ENCODE data around the gene ELF1.
"Not testable (repeated sequence)": the region's sequence is repeated elsewhere in the genome, so short reads cannot be mapped to it uniquely, and the experiment has no call there.

Gene ELF1

DNA sequence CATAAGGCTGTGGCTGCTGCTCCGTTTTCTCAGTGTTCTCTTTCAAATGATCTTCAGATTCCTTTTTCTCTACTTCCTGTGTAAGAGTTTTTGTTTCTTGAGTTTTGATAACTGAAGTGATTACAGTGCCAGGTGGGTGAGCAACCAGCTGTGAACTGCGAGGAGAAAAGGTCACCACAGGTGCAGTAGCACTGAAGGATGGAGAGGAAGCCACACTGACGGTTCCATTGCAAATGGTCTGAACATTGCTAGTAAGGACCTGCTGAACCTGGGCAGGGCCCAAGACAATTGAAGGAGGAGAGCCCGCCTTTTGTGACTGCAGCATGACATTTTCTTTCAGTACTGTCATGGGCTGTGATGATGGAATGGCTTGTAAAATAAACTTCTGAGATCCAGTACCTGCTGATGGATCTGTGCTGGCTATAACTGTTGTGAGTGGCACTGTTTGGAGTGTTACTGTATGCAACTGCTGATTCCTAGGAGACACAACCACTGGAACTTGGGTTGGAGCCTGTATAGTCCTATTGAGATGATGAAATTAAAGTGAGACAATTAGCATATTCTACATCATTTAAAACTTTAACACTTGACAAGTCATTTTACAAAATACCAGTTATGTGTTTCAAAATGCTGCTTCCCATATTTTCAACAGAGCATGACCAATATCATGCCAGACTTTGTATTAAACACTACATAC, 85.5 kb downstream of the ELF1 start:
- no peak overlapping the region for H3K4me3 ChIP-seq (ENCODE audit: low read length)
- no peak for DNase-seq (ENCODE audit: low read depth)
- TF ChIP-seq, protein P1, sequence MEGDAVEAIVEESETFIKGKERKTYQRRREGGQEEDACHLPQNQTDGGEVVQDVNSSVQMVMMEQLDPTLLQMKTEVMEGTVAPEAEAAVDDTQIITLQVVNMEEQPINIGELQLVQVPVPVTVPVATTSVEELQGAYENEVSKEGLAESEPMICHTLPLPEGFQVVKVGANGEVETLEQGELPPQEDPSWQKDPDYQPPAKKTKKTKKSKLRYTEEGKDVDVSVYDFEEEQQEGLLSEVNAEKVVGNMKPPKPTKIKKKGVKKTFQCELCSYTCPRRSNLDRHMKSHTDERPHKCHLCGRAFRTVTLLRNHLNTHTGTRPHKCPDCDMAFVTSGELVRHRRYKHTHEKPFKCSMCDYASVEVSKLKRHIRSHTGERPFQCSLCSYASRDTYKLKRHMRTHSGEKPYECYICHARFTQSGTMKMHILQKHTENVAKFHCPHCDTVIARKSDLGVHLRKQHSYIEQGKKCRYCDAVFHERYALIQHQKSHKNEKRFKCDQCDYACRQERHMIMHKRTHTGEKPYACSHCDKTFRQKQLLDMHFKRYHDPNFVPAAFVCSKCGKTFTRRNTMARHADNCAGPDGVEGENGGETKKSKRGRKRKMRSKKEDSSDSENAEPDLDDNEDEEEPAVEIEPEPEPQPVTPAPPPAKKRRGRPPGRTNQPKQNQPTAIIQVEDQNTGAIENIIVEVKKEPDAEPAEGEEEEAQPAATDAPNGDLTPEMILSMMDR (conservative IDR thresholded peaks at IDR 0.05; ENCODE audit: low read length) = no peak

DNA sequence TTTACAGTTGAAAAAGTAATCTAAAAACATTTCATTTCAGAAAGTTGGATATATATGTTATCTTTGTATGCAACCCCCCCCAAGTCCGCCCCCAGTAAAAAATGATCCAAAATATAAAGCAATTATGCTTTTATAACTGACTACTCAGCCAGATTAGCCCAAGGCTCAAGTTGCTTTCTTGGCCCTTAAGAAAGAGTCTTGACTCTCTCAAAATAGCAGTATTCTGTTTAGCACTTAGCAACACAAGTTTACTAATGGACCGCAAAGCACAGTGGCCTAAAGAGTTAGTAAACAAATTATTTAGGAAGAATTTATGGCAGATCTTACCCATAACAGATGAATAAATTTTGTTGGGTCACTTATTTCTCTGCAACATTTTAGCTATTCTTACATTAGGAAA, 86.9 kb downstream of the ELF1 start:
- no peak for DNase-seq (ENCODE audit: low read depth)
- TF ChIP-seq, protein P1 (conservative IDR thresholded peaks at IDR 0.05; ENCODE audit: low read length) = no peak
- H3K4me3 ChIP-seq (ENCODE audit: low read length) = no peak overlapping the region

DNA sequence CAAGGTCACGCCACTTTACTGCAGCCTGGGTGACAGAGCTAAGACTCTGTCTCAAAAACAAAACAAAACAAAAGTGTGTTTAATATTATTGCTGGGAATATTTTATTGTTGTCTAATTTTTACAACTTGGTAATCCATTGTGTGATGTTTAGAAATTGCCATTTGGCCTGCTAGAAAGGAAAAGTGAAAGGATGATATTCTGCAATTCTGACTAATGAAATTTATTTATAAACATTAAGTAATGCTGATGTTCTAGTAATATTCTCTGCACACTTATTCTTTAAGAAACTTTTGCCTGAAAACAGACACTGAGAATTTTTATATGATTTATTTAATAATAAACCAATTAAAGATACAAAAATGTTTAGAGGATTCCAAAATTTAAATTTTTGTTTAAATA, 87.4 kb downstream of the ELF1 start:
- no peak for DNase-seq (ENCODE audit: low read depth)
- no peak overlapping the region for H3K4me3 ChIP-seq (ENCODE audit: low read length)
- TF ChIP-seq, protein P1 (conservative IDR thresholded peaks at IDR 0.05; ENCODE audit: low read length) = no peak

DNA sequence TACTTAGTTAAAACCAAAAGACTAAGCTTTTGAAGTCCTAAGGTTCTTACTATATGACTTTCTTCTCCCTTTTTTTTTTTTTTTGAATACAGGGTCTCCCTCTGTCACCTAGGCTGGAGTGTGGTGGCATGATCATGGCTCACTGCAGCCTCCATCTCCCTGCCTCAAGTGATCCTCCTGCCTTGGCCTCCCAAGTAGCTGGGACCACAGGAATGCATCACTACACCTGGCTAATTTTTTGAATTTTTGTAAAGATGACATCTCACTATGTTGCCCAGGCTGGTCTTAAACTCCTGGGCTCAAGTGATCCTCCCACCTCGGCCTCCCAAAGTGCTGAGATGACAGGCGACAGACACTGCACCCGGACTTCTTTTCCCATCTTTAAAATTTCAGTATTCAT, 89.2 kb downstream of the ELF1 start:
- DNase-seq (ENCODE audit: low read depth); H3K4me3 ChIP-seq (ENCODE audit: low read length): not testable (repeated sequence)

DNA sequence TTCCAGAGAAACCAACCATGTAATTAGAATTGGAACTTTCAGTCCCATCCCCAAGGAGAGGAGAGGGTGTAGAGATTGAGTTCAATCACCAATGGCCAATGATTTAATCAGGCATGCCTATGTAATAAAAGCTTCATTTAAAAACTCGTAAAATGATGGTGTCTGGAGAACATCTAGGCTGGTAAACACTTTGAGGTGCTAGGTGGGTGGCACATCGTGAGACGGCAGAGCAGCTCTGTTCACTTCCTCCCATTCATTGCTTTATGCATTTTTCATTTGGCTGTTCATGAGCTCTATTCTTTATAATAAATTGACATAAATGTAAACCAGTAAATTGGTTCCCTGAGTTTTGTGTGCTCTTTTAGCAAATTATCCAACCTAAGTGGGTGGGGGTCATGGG, 90.1 kb downstream of the ELF1 start:
- TF ChIP-seq, protein P1 (conservative IDR thresholded peaks at IDR 0.05; ENCODE audit: low read length) = no peak
- no peak for DNase-seq (ENCODE audit: low read depth)
- no peak overlapping the region for H3K4me3 ChIP-seq (ENCODE audit: low read length)

DNA sequence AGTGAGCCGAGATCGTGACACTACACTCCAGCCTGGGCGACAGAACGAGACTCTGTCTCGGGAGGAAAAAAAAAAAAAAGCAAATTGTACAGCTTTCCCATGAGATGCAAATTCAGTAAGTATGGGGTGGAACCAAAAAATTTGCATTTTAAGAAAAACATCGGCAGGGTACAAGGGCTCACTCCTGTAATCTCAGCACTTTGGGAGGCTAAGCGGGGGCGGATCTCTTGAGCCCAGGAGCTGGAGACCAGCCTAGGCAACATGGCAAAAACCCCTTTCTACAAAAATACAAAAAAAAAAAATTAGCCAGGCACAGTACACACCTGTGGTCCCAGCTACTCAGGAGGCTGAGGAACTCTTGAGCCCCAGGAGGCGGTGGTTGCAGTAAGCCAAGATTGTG, 91.2 kb downstream of the ELF1 start:
- DNase-seq (ENCODE audit: low read depth) = no peak
- TF ChIP-seq, protein P1 (conservative IDR thresholded peaks at IDR 0.05; ENCODE audit: low read length) = no peak
- H3K4me3 ChIP-seq (ENCODE audit: low read length) = no peak overlapping the region

DNA sequence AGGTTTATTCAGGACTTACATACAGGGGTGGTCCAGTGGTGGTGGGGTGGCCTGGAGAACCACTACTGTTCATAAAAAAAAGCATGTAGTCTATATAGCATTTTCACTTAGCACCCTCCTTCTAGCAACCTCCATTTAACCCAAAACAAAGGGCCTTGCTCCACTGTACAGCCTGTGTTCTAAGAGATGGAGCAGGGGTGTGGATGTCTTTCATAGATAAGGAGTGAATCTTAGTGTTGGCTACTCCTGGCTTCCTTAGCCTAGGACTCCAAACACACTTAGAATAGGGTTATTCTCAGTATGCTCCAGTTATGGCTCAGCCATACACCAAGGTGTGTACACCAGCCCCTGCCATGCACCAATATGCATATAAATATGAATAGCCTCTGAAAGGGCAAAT, 95.2 kb downstream of the ELF1 start:
- DNase-seq (ENCODE audit: low read depth) = no peak
- TF ChIP-seq, protein P1 (conservative IDR thresholded peaks at IDR 0.05; ENCODE audit: low read length) = no peak

More for the DNA sequence above, 95.2 kb downstream of the ELF1 start:
- no peak overlapping the region for H3K4me3 ChIP-seq (ENCODE audit: low read length)
